Suppressor macrophage treated with lipopolysaccharide for 4 hours (primary cell): ENCODE data around the gene SPTBN1.

ENCODE experiments used
- DNase-seq: peaks from one replicate; pipeline ENCODE4 v3.0.0-alpha.2; 2020

Gene SPTBN1

GRCh38 chr2:54558188-54559005, 102.3 kb downstream of the SPTBN1 start:
- no peak for DNase-seq

DNA sequence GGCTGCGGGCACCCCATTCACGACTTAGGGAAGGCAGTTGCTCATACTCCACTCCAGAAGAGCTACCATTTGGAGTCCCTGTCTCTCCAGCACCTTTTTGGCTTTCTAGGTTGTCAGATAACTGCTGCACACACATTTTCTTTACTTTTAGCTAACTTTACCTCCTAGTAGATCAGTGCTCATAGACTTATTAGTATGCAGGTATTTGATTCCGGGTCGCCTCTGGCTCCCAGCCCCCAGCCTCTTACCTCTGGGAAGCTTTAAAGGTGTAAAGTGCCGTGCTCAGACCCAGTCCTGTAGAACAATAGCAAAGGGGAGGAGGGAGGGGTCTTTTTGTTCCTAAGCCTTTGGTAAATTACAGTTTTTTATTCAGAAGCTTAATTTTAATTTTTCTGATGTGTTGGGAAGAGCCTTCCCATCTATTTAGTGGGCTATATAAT, 102.9 kb downstream of the SPTBN1 start:
- DNase-seq, result no peak

- peak; percentile 62 for DNase-seq
Measured at GRCh38 chr2:54559593-54560145, 103.5 kb downstream of the SPTBN1 start.

DNA sequence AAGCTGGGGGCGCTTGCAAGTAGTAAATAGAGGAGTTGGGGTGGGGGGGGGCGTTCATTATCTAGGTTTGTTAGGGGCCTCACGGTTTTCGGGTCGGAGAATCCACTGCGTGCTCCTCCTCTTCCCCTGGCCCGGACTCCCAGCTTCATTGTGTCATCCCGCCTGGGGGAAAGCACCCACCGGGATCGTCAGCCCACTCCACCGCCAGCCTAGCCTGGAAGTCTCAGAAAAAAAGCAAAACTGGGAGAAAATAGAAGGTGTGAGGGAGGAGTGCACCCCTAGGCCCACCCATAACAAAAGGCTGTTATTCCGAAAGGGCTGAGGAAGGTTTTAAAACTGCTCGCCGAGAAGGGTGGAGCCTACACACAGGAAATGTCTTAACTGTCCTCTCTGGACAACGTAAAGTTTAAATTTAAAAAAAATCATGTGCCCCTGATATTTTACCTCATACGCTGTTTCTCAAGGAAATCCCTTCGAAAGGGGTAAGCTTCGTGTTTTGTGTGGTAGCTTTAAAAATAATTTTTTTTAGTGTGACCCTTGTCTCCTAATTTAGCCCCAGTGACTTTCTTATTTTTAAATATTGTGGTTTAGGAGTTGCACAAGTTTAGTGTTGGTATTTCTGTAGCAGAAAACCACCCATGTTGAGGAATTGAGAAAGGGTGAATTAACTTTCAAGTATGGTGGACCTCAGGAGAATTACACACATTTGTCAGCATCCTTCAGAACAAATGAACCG, 104.2 kb downstream of the SPTBN1 start:
- peak; percentile 66 for DNase-seq

DNA sequence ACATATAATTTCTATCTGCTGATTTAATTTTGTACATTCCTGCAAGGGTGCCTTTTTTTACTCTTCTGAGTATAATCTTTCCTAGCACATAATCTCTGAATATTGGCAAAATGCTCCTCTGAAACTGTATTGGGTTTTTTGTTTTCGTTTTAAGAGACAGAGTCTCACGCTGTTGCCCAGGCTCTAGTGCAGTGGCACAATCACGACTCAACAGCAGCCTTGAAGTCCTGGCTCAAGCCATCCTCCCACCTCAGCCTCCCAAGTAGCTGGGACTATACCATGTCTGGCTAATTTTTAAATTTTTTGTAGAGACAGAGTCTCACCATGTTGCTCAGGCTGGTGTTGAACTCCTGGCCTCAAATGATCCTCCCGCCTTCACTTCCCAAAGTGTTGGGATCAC, 104.9 kb downstream of the SPTBN1 start:
- DNase-seq, result no peak

- DNase-seq, result no peak
Measured at GRCh38 chr2:54564439-54564838, 108.3 kb downstream of the SPTBN1 start.

DNA sequence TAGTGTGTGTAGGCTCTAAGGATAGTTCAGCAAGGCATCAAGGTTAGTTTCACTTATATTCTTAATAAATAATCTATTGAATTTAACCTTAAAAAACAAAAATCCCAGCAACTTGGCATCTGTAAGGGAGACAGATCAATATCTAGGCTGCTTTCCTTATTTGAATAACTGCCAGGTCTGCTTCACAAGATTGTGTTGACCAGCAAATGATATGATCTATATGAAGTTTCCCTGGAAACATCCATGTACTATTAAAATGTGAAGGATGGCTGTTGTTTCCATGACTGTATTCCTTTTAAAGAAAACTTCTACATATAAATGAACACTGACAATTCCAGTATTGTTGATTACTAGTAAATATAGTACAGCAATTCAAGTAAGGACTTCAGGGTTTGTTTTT, 109.4 kb downstream of the SPTBN1 start:
- no peak for DNase-seq

GRCh38 chr2:54566896-54567295, 110.8 kb downstream of the SPTBN1 start:
- DNase-seq, result no peak

GRCh38 chr2:54568876-54569321, 112.8 kb downstream of the SPTBN1 start:
- DNase-seq, result no peak

DNA sequence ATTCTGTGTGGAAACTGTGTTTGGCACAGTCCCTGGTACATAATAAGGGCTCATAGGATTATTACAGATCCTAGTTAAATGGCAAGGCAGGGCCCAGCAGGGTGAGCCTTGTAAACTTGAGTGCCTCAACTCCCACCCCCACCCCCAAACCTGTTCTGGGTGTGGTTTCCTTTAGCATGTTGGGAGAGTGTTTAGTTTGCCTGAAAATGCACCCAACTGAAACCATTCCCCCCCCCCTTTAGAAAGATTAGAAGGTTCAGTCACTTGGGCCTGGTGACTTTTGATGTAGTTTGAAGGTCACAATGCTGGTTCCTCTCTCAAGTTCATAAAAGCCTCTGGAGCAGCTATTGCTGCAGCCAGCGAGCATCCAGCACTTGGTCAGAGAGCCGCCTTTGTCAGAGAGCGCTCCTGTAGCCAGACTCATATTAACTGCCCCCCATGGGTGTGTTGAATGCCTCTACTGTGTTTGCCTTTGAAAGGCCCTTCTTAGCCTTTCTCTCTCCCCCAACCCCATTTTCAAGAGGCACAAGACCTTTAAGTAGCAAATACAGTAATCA, 113.7 kb downstream of the SPTBN1 start:
- DNase-seq, result no peak

DNA sequence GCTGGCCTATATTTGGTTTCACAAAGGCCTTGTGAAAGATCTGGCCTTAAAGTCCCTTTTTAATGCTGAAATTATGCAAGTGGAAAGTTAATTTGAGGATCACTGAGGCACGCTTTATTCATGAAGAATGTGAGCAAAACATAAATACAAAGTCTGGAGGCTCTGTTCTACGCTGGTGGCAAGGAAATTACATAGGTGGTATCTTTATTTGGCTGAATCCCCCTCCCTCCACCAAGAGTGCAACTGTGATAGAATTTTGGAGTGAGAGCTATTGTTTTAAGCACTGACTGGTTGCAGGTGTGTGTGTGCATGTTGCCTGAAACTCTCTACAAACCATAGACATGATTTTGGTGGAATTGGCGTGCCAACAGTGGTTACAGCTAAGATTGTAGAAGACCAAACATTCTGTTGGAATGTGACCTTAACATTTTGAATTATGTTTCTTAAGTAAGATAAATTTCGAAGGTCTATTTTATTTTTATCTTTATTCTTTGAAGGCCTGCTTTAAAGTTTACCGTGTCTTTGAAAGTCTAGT, 114.3 kb downstream of the SPTBN1 start:
- DNase-seq, result no peak

DNA sequence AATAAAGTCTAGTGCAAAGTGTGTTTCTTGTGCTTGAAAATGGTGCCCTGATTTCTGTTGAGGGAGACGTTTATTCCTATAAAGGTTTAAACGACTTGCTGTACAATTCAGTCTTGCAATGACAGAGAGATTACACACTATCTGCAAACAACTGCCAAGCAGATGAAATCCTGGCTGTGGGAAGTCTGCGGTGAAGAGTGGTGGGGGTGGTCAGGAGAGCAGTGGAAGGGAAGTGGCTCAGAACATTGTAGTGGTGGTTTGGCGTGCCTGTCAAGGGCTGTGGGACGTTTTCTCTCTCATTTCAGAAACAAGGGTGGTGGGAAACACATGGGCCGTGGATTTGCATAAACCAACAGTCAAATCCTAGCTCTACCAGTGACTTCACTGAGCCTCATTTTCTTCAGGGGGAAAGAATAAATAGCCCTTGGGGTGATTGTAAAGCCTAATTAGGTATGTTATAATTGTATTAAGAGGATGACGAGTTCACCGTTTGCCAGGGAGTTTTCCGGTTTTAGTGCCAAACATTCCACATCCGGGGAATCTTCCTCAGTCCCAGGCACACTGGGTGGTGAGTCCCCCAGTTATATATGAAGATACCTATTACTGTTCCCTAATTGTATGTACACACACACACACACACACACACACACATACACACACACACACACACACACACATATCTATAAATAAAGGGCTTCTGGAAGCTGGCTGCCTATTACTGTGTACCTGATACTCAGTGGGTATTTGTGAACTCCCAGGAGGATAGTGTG, 115.0 kb downstream of the SPTBN1 start:
- DNase-seq, result peak; percentile 88

GRCh38 chr2:54572262-54572635, 116.1 kb downstream of the SPTBN1 start:
- peak; percentile 45 for DNase-seq

- peak; percentile 43 for DNase-seq
Measured at GRCh38 chr2:54572636-54573536, 116.8 kb downstream of the SPTBN1 start.

GRCh38 chr2:54573537-54573919, 117.4 kb downstream of the SPTBN1 start:
- DNase-seq, result no peak

DNA sequence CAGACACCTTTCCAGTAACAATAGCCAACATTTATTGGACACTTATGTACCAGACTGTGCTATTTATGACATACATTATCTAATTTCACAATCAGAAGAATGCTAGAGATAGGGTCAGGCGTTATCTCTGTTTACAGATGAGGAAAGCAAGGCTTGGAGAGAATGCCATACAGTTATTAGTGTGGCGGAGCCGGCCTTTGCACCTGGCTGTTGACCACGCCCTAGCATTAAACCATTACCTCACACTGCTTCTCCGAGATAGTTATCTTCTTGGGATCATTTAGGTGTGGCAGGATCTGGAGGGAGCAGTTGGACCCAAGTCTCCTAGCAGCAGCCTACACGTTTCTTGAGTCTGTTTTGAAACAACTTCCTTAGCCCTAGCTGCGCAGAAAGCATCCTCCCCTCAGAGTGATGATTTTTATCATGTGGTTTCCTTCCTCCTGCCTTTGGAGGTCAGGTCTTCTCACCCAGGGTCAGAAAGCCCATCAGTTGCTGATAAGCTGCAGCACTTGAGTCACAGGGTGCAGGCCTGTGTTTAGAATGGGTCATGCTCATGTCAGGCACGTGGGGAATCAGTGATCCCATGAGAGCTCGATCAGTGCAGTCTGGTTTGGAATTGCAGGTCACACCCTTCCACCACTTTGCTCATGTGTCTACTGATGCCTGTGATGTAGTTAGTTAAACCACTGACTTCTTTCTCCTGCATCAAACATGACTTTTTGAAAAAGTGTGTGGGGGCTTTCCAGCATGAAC, 118.2 kb downstream of the SPTBN1 start:
- peak; percentile 80 for DNase-seq

DNA sequence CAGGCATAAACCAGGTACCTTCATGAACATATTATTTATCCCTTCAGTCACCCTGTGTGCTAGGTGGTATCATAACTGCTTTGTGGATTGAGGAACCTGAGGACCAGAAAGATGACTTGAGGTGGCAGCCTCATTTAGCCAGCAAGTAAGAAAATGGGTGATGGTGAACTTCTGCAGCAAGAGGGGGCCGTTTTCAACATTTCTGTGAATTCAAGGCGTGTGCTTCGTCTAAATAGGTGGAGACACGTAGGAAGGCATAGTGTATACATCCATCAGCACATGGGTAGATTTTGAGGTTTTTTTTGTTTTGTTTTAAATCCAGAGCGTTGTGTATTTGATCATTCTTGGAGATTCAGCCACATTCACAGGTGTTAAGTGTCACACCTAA, 118.7 kb downstream of the SPTBN1 start:
- no peak for DNase-seq

GRCh38 chr2:54575379-54575888, 119.3 kb downstream of the SPTBN1 start:
- no peak for DNase-seq

DNA sequence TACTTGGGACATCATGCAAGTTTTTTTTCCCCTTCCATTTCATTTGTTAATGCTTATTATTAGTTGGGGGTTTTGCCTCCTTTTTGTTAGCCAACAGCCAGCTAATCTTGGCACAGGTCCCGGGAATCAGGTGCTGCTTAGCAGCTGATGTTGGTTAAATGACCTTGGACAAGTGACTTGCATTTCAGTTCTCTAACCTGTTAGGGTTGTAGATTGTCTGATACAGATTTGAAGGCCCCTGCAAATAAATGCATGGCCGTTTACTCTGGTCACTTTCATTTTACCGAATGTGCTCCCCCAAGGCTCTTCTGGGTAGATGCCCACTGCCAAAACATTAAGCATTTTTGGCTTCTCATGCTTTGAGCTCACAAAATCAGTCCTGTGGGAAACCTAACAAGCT, 120.9 kb downstream of the SPTBN1 start:
- no peak for DNase-seq

GRCh38 chr2:54577944-54578647, 122.0 kb downstream of the SPTBN1 start:
- DNase-seq, result no peak
